HG03060 (cell line): Measurements from ENCODE around the gene MEOX2.

Experiments
- ATAC-seq: cut with Tn5 transposase; IDR thresholded peaks from one replicate; pipeline ENCODE4 v1.9.1; 2021; ENCODE audit warnings: low read depth, moderate number of reproducible peaks; ENCODE audit not compliant: unreplicated experiment

MEOX2 gene

DNA sequence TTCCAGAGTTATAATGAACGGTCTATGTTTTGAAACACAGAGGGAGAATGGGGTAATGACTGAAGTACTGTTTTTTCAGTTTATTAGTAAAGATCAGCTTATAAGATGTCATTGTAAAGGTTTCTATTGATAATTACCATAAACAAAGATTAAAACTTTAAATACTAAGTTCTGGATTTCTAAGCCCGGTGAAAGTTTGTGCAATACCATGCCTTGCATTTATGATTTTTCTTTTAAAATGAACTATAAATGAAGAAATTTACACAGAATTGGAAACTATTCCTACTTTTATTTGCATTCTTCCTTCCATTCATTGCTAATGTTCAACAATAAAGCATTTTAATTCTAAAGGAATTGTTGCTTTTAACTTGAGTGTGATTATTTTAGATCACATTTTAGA, 4.9 kb downstream of the MEOX2 start:
- no peak for ATAC-seq

DNA sequence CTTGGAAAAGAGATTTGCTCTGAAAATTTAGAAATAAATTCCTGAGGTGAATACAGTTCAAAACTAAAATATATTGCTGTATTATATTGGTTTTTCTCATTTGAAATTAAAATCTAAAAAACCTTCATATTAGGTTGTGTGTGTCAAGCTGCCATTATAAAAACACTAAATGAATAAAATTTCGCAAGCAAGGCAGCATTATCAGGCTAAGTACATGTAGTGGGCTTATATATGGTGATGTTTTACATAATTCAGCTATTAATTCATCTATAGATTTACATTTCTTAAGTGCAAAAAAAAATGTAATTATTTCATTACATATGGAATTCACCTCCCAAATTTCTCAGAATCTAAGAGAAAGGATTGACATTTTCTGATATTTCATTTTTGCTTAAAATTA, 5.3 kb downstream of the MEOX2 start:
- no peak for ATAC-seq

DNA sequence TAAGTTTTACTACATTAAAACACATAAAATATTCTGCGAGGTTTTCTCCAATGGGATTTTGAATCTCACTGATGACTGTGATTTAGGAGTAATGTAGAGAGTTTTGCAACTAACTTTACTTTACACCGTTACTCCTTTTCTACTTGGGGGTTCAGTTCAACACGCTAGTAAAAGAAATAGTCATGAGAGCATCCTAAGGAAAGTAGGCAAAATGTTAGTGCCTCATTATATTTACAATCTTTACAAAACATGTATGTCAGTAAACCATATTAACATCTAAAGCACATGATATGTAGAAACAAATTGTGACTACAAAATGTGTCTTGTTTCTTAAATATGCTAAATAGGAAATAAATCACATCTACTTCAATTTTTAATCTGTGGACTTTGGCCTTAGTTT, 6.0 kb downstream of the MEOX2 start:
- no peak for ATAC-seq

DNA sequence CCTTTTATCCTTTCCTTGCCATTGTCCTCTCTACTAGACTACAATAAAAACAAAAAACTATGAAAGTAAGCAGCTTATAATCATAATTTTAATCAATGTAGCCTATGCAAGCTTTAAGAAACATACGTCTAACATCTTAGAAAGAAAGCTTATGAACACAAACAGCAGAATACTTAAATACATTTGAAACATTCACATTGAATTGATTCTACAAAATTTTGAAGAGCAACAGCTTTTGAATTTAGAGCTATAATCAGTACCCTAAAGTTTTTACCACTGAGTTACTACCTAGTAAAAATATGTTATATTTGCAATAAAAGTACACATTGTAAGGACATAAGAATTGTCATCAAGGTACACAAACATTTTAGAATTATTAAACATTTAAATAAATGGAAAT, 7.2 kb downstream of the MEOX2 start:
- ATAC-seq = no peak

DNA sequence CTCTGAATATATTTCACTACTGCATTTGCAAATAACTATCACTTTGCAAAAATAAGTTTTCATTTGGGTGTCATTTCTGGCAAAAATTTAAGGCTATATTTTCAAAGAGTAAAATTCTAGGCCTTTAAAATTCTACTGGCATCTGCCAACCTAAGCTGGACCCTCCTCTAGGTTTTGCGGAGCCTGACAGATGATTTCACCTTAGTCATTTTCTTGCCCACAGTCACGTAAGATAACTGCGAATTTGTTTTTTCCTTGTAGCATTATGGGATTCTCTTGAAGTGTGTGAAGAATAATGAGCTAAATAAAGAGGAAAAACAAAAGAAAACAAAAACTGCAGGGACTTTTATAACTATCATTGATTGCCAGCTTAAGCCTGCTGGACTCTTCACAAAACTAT, 7.8 kb downstream of the MEOX2 start:
- ATAC-seq = no peak

DNA sequence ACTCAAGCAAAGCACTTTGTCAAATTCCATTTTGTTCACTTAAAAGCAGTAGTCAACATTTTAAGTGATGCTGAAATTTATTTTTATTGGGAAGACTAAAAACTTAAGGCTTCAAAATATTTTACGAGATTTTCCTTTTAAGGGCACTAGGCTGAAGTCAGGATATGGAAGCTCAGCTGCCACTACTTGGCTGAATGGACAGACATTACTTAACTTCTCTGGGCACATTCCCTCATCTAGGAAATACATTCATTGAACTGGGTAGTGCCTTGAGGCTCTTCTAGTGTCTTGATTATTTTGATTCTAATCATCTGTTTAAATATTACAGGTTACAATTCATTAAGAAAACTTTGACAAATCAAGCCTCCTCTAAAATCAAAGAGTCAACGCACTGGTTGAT, 11.1 kb downstream of the MEOX2 start:
- ATAC-seq = no peak

DNA sequence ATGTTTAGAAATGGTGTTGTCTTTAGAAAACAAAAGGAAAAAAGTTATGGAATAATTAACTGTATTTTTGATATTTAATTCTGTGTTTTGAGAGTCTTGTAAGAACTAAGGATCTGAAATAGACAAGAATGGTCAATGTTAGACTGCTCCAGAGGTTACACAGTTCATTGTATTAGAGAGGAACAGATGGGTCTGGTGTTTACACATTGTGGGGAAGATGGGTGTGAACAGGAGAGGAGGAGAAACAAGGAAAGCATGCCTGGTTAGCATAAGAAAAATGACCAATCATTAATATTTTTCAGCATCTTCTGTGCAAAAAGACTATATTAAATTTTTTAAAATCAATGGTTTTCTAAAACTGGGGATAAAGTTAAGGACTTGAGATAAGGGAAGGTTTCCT, 11.9 kb downstream of the MEOX2 start:
- no peak for ATAC-seq

DNA sequence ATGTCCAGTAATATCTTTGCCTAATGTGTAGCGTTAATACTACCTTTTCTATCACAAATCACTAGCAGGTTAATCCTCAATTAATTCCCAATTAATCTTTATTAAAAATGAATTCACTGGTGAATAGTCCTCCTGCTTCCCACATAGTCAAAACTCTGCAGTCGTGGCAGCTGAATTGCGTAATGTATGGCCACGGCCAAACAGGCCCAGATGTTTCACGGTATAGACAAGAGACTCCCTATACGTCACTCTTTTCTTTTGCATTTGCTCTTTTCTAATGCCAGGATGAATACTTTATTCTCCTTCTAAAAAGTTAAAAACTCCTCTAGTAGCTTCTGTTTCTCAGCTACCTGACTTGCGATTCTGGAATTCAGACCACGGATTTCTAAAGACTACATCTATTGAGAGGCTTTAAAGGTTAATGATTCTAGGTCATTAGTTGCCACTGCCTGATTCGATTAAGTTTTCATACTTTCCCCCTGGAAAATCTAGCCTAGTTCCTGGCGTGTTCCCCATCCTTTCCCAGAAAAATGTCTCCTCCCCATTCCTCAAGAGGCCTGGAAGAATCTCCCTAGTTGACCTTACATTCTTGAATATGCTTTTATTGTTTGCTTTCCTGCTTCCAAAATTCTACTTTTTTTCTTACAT, 16.9 kb downstream of the MEOX2 start:
- ATAC-seq = no peak

DNA sequence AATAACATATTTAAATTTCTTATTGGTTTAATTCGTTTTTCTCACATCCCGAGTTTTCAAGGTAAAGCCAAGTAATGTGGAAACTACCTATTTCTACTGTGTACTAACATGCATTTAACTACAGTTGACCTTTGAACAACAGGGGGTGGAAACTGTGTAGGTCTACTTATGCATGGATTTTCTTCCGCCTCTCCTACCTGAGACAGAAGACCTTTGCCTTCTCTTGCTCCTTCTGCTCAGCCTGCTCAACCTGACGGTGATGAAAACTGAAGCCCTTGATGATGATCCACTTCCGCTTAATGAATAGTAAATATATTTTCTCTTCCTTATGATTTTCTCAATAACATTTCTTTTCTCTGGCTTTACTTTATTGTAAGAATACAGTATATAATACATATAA, 18.5 kb downstream of the MEOX2 start:
- ATAC-seq = no peak

DNA sequence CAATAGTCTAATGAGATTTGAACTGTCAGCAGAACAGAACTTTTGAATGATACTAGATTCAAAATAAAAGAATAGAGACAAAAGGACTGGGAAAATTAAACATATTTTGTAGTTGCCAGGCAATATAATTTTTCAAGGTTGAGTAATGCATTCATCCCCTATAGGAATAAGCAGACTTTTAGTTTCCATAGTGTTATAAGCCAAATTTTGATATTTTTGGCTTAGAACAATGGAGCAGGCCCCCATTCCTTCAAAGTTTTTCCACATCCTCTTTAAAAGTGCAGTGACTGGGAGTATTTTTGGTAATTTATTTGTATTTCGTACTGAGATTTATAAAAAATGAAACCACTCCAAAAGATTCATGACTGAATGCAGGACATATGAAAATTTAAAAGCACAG, 24.0 kb downstream of the MEOX2 start:
- ATAC-seq = no peak

DNA sequence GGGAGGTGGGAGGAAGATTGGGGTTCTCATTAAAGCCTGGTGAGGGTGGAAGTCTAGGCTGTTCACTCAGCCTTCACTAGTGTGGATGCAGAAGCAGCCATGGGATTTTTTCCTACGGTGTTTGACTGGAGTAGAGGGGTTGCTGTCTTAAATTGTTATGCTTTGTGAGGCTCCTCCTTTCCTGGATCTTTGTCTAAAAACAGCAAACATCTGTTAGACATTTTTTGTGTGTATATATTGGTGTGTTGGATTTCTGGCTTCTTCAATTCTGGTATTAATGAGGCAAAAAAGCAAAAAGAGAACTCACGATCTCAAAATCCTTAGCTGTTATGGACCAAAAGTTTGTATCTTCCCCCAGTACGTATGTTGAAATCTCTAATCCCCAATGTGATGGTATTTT, 28.2 kb downstream of the MEOX2 start:
- ATAC-seq = no peak

DNA sequence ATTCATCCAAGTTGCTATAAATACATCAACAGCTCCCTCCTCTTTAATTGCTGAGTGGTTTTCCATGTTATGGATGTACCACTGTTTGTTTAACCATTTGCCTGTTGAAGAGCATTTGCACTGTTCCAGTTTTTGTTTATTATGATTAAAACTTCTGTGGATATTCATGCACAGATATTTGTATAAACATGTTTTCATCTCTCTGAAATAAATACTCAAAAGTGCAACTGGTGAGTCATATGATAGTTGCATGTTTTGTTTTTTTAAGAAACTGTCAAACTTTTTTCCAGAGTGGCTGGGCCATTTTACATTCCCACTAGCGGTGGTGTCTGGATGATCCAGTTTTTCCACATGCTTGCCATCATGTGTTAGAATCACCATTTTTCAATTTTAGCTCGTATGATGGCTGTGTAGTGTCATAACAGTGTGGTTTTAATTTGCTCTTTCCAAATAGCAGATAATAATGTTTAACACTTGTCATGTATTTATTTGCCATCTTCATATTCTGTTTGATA, 33.6 kb downstream of the MEOX2 start:
- ATAC-seq = no peak

DNA sequence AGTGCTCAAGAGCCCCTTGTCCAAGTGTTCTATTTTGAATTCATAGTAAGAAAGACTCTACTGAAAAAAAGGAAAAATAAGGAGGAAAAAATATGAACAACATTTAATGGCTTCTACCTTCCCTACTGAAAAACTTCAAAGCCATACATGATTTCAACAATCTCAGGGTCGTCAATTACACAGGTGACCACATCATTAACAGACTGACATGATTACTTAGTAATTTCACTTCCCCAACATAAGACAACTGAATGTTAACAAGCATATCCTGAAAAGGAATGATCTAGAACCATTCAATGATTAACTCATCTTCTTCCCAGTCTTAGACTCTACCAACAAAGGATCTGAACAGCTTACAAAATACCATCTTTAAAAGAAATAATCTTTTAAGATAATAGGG, 34.8 kb downstream of the MEOX2 start:
- no peak for ATAC-seq

DNA sequence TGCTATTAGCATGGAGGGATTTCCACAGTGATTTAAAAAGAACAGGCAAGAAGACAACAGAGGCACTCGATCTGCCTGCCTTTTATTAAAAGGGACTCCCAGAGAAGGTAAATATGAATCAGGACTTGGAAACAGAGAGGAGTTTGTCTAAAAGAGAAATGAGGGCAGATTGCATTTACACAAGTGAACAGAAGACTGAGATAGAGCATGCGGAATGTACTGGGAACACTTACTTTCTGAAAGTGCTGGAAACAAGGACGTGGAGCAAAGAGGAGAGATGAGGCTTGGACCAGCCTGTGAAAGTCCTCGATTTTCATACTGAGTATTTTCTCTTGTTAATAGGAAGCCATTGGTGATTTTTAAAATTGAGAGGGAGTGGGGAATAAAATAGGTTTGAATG, 35.7 kb downstream of the MEOX2 start:
- ATAC-seq = no peak

DNA sequence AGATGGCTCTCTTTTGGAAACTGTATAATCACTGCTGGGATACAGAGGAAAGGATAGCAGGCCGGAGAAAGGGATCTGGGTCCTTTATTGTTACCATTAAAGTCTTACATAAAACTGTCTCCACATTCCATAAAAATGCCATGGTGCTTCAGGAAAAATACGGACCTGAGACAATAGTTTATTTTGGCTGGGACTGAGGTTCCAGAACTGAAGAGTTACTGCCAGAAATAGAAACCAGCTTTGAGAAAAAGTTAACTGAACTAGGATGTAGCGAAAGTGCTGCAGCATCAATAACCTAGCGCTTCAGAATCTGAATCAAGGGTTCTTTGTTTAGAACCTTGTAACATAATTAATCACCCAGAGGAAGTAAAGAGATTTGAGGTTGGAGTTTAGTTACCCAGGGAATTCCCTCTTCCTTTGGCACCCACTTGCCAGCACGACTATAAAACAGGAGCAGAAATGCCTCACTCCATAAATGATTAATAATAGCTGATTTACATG, 38.0 kb downstream of the MEOX2 start:
- no peak for ATAC-seq

DNA sequence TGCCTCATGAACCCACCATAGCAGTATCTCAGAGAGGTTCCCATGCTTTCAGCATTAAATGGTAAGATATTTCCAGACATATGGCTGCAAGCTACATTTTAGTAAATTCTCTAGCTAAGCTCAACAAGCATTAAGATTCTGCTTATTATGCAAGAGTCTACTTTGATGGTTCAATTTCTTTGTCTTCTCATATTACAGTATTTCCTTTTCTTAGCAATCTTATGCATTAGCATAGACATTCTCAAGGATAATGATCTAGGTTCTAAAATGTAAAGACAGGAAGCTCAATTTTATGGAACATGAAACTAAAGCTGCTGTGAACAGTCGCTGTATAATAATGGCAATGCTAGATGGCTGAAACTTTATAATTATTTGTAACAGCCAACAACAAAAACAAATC, 39.2 kb downstream of the MEOX2 start:
- no peak for ATAC-seq

DNA sequence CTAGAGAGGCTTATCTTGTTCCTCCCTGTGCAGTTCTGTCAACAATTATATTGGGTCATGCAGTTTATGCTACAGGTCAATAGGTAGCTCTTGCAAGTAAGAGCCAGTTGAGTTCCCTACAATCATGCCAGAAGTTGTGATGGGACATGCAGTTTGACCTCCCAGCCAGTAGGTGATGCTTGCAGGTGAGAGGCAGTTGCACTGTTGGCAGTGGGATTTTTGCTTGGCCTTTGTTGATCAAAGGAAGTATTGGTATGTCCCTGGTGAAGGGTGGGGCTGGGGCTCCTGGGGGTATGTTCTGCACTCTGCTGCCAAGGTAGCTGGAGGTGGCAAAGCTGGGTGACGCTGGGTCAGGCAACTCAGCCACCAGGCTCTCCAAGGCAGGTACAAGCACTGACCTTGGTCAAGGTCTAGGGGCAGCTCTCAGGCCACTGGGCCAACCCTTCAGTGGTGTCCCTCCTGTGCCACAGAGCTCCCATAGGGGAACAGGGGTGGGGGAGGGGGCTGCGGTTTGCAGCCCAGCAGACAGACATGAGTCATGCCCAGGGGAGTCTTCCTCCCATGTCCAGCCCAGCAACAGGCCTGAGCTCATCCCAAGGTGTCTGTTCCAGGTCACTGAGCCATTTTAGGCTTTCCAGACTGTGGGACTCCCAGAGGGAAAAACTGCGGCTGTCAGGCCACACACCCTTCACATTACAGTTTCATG, 43.3 kb downstream of the MEOX2 start:
- no peak for ATAC-seq

DNA sequence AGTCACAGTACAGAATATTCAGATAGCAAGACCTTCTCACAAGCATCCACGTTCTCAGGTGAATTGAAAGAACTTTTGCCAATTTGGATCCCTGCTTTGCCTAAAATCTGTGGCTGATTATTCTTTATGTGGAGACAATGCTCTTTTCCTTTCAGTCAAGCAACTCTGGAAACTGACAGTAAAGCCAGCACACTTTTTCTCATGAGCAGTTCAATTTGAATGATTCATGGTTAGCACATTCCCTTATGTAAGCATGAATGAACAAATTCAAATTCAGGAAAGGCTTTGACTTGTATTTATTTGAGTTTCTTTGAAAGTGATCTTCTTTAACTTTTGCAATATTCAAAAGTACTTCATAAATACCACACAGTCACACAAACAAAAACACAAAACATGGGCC, 57.6 kb downstream of the MEOX2 start:
- ATAC-seq = no peak

DNA sequence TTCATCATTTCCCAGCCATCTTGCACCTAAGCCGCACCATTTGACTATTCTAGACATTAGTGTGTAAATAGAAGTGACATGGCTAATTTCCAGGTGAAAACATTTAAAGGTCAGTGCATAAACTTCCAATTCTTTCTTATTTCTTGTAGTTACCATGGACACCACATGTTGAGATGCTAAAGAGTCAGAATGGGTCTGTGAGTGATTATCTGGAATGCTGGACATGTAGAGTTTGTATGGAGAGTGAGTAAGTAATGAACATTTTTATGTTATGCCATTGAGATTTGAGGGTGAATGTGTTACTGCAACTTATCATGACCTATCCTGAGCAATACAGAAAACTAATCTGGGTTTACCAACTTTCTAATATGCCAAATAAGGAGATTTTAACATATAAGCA, 60.4 kb downstream of the MEOX2 start:
- no peak for ATAC-seq

DNA sequence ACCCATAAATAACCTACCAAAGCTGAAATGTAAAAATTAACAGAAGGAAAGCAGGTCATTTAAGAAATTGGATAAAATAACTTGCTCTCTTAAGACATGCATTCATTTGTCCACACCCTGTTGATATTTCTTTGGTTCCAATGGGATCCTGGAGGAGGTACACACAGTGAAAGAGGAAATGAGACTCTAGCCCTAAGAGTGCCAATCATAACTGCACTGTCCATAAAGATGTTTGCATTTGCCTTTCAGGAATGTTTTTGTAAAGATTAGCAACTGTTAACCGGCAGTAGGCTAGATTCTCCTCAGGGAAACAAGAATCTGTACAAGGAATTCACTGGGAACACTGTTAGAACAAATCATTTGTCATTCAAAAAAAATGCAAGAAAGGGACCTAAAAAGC, 61.0 kb downstream of the MEOX2 start:
- no peak for ATAC-seq

DNA sequence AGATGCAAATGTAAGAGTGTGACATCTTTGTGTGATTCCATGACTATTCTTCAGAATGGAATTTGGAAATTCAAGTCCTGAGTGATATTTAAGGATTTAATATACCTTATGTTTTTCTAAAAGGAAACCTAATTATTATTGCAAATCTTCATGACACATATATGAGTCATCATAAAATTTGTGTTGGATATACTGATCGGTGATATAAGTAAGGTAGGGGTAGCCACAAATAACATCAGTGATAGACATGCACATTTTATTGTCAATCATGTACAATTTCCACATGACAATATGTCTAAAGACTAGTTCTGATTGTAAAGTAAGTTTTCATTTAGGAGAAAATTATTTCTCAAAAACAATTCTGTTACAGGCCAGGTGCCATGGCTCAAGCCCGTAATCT, 65.0 kb downstream of the MEOX2 start:
- ATAC-seq = no peak

DNA sequence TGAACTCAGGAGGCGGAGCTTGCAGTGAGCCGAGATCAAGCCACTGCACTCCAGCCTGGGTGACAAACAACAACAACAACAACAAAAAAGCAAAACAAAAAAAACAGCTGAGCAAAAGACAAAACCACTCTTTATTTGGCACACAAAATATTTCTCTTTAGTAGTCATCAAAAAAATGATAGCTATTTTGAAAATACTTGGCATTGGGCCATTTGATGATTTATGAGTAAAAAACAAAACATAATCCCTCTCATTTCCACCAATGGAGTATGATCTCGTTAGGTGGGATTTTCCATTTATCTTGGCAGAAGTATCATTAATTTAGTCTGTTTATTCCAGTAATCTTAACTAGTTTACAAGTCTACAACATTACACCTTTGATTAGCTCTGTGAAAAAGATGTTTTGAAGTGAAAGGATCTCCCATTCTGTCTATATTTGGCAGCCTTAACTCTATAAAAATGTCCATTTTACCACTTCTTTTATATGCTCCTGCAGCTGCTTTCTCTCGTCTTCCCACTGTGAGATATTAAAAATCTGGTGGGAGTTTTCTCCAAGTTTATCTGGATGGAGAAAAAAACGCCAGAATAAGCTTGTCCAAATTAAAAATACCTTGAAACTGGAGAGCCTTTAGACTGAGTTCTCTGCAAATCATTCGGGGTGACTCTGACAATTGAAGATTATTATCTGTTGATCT, 65.8 kb downstream of the MEOX2 start:
- no peak for ATAC-seq
